Activated naive CD8-positive, alpha-beta T cell (primary cell): ENCODE data around the gene MPHOSPH9.
A peak's percentile ranks its signal among the peaks of the same experiment; 100 is the strongest.
"Not testable (repeated sequence)": the region's sequence is repeated elsewhere in the genome, so short reads cannot be mapped to it uniquely, and the experiment has no call there.

ENCODE experiments used
- H3K27ac Mint-ChIP-seq: one replicate; pipeline ENCODE4 v1.8.0; 2021; ENCODE audit warnings: mixed read lengths
- H3K27me3 Mint-ChIP-seq: one replicate; pipeline ENCODE4 v1.8.0; 2021; ENCODE audit warnings: mixed read lengths
- H3K36me3 Mint-ChIP-seq: one replicate; pipeline ENCODE4 v1.8.0; 2021; ENCODE audit warnings: mixed read lengths
- H3K4me1 Mint-ChIP-seq: one replicate; pipeline ENCODE4 v1.8.0; 2021; ENCODE audit warnings: low read depth, mixed read lengths
- H3K4me3 Mint-ChIP-seq: one replicate; pipeline ENCODE4 v1.8.0; 2021; ENCODE audit warnings: mild to moderate bottlenecking, mixed read lengths
- H3K9me3 Mint-ChIP-seq: one replicate; pipeline ENCODE4 v1.8.0; 2021; ENCODE audit warnings: low read depth, mixed read lengths

The MPHOSPH9 gene

DNA sequence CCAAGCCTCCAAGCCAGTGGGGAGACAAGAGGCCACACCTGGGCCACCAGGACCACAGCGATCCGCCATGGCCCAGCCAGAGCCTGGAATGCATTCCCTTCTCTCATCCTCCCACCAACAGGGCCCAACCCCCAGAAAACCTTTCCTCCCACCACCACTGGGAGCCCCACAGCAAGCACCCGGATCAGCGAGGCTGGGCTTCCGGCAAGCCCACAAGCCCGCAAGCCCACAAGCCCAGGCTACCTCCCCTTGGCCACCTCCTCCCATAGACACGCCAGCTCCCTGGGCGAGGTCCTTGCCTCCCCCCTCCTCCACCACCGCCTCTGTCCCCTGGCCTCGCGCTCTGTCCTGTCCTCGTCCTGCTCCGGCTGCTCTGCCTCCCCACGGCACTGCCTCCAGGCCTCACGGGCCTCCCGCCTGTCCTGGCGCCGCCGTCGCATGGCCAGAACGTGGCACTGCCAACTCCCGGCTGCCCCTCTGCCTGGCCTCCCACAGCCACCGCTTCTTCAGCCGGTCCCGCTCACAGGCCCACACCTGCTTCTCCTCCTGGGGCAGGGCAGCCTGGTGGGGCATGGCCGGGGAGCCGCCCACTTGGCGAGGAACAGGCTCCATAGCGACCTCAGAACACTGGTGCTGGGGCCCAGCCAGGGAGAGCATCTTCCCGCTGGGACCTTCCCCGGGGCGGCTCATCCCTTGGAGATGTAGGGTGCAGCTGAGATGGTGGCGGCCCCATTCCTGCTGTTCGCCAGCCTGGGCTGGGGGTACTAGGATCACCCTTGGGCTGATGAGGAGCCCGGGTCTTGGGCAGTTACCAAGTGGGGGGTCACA lies 33.1 kb upstream of the MPHOSPH9 start:
- Mint-ChIP-seq H3K4me3 (no peak overlapping the region), H3K9me3 (no peaks in the 10 kb centered on the region), H3K36me3 (no peaks in the 10 kb centered on the region), H3K27me3 (no peaks in the 10 kb centered on the region), H3K27ac (no peak overlapping the region), H3K4me1 (peaks cover 22% of the 10 kb centered on the region)

DNA sequence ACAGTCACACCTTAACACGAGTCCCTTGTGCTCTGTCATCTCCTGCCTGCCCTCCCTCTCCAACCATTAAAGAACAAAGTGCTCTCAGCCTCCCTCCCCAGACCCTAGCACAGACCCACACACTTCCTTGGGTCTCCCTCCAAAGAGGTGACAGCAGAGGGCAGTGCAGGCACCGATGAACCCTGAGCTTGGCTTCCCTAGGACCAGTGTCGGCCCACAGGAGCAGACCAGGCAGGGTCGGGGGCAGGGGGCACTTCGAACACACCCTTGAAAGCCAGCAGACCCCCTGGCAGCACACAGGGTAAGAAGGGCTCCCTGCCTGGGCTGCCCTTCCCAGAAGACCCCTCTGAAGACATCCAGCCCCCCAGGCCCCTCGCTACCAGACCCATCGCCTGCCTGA lies 31.7 kb upstream of the MPHOSPH9 start:
- no peaks in the 10 kb centered on the region for H3K9me3 Mint-ChIP-seq
- H3K27ac Mint-ChIP-seq, result no peak overlapping the region
- no peak overlapping the region for H3K4me3 Mint-ChIP-seq
- H3K4me1 Mint-ChIP-seq, result peaks cover 15% of the 10 kb centered on the region
- no peaks in the 10 kb centered on the region for H3K27me3 Mint-ChIP-seq
- no peaks in the 10 kb centered on the region for H3K36me3 Mint-ChIP-seq

GRCh38 chr12:123263196-123263817 lies 30.4 kb upstream of the MPHOSPH9 start:
- no peaks in the 10 kb centered on the region for H3K27me3 Mint-ChIP-seq
- no peaks in the 10 kb centered on the region for H3K36me3 Mint-ChIP-seq

GRCh38 chr12:123261196-123261595 lies 28.3 kb upstream of the MPHOSPH9 start:
- H3K4me3 Mint-ChIP-seq, result no peak overlapping the region
- H3K9me3 Mint-ChIP-seq, result no peaks in the 10 kb centered on the region
- no peaks in the 10 kb centered on the region for H3K4me1 Mint-ChIP-seq
- H3K27ac Mint-ChIP-seq, result no peak overlapping the region
- H3K27me3 Mint-ChIP-seq, result no peaks in the 10 kb centered on the region
- H3K36me3 Mint-ChIP-seq, result peaks cover 2% of the 10 kb centered on the region

More at GRCh38 chr12:123263196-123263817, 30.4 kb upstream of the MPHOSPH9 start:
- H3K4me3 Mint-ChIP-seq, result no peak overlapping the region
- peaks cover 4% of the 10 kb centered on the region for H3K4me1 Mint-ChIP-seq
- no peaks in the 10 kb centered on the region for H3K9me3 Mint-ChIP-seq
- H3K27ac Mint-ChIP-seq, result peak overlapping the region; percentile 10

DNA sequence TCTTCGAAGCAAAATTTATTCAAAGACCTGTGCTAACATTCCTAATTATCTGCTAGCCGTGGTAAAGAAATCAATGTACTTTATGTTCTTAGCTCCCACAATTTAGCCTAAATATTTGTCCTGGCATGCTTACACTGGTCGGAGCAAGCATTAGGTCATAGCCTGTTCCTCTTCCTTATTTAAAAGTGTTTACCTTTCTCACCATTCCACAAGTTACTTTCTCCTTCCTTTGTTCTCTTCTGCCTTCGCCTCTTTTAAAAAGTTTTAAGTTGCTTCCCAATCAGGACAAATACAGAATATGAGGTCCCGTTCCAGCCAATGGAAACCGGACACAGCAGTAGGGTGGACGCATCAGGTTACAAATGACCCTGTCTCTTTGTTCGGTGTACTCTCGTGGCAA lies 27.1 kb upstream of the MPHOSPH9 start:
- no peak overlapping the region for H3K4me3 Mint-ChIP-seq
- peak overlapping the region; percentile 6 for H3K27ac Mint-ChIP-seq

GRCh38 chr12:123258593-123258992 lies 25.7 kb upstream of the MPHOSPH9 start:
- Mint-ChIP-seq H3K27me3 (no peaks in the 10 kb centered on the region), H3K27ac (no peak overlapping the region)

More for the DNA sequence above, 27.1 kb upstream of the MPHOSPH9 start:
- Mint-ChIP-seq H3K27me3 (no peaks in the 10 kb centered on the region), H3K36me3 (peaks cover 2% of the 10 kb centered on the region), H3K4me1 (peaks cover 2% of the 10 kb centered on the region), H3K9me3 (no peaks in the 10 kb centered on the region)

DNA sequence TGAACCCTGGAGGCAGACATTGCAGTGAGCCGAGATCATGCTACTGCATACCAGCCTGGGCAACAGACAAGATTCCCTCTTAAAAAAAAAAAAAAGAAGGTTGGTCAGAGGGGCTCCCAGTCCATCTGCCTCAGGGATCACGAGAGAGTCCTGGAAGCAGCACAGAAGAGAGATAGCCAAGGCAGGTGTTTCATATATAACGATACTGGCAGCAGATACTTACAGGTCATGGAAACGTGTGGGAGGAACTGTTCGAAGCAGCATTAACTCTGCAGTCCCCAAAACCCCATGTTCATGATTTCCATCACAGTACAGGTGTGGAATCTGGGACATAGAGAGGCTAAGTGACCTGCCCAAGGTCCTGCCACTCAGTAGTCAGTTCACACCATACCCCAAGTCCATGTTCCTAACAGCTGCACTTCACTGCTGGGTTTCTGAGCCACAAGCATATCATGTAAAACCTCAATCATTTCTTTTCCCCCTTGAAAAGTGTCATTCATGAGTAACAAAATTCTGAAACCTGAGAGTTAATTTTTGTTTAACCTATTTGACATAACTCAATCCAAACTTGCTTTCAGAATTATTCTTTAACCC lies 22.0 kb upstream of the MPHOSPH9 start:
- Mint-ChIP-seq H3K9me3 (no peaks in the 10 kb centered on the region), H3K27me3 (no peaks in the 10 kb centered on the region), H3K36me3 (peaks cover 2% of the 10 kb centered on the region), H3K4me1 (peaks cover 34% of the 10 kb centered on the region), H3K4me3 (no peak overlapping the region), H3K27ac (peak overlapping the region; percentile 76)

More at GRCh38 chr12:123258593-123258992, 25.7 kb upstream of the MPHOSPH9 start:
- Mint-ChIP-seq H3K9me3 (no peaks in the 10 kb centered on the region), H3K4me3 (no peak overlapping the region), H3K4me1 (peaks cover 8% of the 10 kb centered on the region), H3K36me3 (peaks cover 2% of the 10 kb centered on the region)

GRCh38 chr12:123253641-123254459 lies 20.9 kb upstream of the MPHOSPH9 start:
- peaks cover 40% of the 10 kb centered on the region for H3K4me1 Mint-ChIP-seq
- no peak overlapping the region for H3K4me3 Mint-ChIP-seq
- no peaks in the 10 kb centered on the region for H3K27me3 Mint-ChIP-seq
- no peaks in the 10 kb centered on the region for H3K9me3 Mint-ChIP-seq
- peaks cover 2% of the 10 kb centered on the region for H3K36me3 Mint-ChIP-seq
- H3K27ac Mint-ChIP-seq, result peak overlapping the region; percentile 70

DNA sequence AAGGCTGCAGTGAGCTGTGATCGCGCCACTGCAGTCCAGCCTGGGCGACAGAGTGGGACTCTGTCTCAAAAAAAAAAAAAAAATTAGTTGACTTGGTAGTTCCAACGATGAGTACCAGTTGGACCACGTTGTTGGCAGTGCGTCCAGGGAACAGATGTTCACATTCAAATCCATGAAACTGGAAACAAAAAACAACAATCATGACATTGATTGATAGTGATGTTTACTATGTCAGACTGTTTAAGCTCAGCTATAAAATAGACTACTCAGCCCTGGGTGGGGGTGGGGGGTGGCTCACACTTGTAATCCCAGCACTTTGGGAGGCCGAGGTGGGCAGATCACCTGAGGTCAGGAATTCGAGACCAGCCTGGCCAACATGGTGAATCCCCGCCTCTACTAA lies 19.4 kb upstream of the MPHOSPH9 start:
- H3K4me3 Mint-ChIP-seq, result not testable (repeated sequence)
- peaks cover 12% of the 10 kb centered on the region for H3K36me3 Mint-ChIP-seq
- H3K4me1 Mint-ChIP-seq, result peaks cover 55% of the 10 kb centered on the region

DNA sequence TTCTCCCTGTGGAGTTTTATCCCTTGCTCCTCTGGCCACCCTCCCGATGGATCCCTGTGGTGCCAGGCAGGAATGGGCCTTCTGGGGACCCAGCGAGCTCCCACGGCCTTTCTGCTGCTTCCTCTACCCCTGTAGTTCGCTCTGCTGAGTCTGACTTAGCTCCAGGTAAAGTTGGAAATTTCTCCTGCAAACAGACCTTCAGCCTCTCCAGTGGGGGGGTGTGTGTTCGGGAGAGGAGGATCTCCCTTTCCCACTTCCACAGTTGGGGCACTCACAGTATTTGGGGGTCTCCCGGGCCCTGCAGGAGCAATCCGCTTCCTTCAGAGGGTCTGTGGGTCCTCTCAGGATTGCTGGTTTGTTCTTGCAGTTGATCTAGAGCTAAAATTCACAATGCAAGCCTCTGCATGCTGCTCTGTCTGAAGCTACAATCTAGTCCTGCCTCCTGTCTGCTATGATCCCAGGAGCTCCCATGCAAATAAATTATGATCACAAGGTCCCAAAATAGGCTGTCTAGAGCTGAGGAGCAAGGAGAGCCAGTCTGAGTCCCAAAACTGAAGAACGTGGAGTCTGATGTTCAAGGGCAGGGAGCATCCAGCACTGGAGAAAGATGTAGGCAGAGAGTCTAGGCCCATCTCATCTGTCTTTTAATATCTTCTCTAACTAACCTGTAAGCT lies 18.6 kb upstream of the MPHOSPH9 start:
- Mint-ChIP-seq H3K4me3 (no peak overlapping the region), H3K27me3 (no peaks in the 10 kb centered on the region), H3K36me3 (peaks cover 10% of the 10 kb centered on the region), H3K9me3 (no peaks in the 10 kb centered on the region), H3K4me1 (peaks cover 62% of the 10 kb centered on the region), H3K27ac (peak overlapping the region; percentile 88)

More for the DNA sequence above, 19.4 kb upstream of the MPHOSPH9 start:
- not testable (repeated sequence) for H3K27me3 Mint-ChIP-seq, H3K27ac Mint-ChIP-seq, H3K9me3 Mint-ChIP-seq

DNA sequence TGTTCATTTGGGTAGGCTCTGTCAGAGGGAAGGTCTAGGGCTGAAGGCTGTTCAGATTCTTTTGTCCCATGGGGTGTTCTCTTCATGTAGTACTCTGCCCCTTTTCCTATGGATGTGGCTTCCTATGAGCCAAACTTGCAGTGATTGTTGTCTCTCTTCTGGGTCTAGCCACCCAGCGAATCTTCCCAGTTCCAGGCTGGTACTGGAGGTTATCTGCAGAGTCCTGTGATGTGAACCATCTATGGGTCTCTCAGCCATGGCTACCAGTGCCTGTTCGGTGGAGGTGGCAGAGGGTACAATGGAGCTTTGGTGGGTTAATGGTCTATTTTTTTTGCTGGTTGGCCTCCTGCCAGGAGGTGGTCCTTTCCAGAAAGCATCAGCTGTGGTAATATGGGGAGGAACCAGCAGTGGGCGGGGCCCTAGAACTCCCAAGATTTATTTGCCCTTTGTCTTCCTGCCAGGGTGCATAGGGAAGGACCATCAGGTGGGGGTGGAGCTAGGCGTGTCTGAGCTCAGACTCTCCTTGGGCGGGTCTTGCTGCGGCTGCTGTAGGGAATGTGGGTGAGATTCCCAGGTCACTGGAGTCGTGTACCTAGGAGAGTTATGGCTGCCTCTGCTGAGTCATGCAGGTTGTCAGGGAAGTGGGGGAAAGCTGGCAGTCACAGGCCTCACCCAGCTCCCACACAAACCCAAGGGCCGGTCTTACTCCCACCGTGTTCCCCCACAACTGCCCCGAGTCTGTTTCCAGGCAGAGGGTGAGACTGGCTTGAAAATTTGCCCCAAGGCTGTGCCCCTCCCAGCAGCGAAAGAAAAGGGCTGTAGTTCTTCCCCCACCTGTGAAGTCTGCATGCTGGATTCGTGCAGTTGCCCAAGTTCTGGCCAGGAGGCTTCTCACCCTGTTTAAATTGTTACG lies 17.8 kb upstream of the MPHOSPH9 start:
- H3K27me3 Mint-ChIP-seq, result no peaks in the 10 kb centered on the region
- H3K27ac Mint-ChIP-seq, result peak overlapping the region; percentile 88
- no peak overlapping the region for H3K4me3 Mint-ChIP-seq
- H3K36me3 Mint-ChIP-seq, result peaks cover 10% of the 10 kb centered on the region
- peaks cover 69% of the 10 kb centered on the region for H3K4me1 Mint-ChIP-seq
- H3K9me3 Mint-ChIP-seq, result no peaks in the 10 kb centered on the region

GRCh38 chr12:123248996-123249741 lies 16.2 kb upstream of the MPHOSPH9 start:
- not testable (repeated sequence) for H3K27me3 Mint-ChIP-seq, H3K9me3 Mint-ChIP-seq, H3K4me3 Mint-ChIP-seq
- peaks cover 70% of the 10 kb centered on the region for H3K4me1 Mint-ChIP-seq
- H3K36me3 Mint-ChIP-seq, result peaks cover 13% of the 10 kb centered on the region
- H3K27ac Mint-ChIP-seq, result peak overlapping the region; percentile 77

DNA sequence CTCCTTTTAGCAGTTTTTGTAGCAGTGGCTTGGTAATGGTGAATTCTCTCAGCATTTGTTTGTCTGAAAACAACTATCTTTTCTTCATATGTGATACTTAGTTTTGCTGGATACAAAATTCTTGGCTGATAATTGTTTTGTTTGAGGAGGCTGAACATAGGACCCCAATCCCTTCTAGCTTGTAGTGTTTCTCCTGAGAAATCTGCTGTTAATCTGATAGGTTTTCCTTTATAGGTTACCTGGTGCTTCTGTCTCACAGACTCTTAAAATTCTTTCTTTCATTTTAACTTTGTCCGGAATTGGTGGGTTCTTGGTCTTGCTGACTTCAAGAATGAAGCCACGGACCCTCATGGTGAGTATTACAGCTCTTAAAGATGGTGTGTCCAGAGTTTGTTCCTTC lies 15.2 kb upstream of the MPHOSPH9 start:
- Mint-ChIP-seq H3K36me3 (peaks cover 13% of the 10 kb centered on the region), H3K4me3 (peak overlapping the region; percentile 42), H3K27ac (peak overlapping the region; percentile 77), H3K4me1 (peaks cover 71% of the 10 kb centered on the region)
- H3K9me3 Mint-ChIP-seq, H3K27me3 Mint-ChIP-seq: not testable (repeated sequence)
